GM12875 (cell line): Measurements from ENCODE around the gene SSNA1.

ENCODE experiments used
- H3K4me3 ChIP-seq: one replicate; pipeline ENCODE4 v1.5.1; 2011; ENCODE audit warnings: low read depth, low read length, control low read depth
- CTCF ChIP-seq: IDR thresholded peaks from 2 replicates; pipeline ENCODE4 v1.5.1; 2011; ENCODE audit warnings: low read depth, mild to moderate bottlenecking, control low read depth, inconsistent platforms, low read length, moderate library complexity, borderline replicate concordance; ENCODE audit not compliant: insufficient read depth

The SSNA1 gene

GRCh38 chr9:137161558-137162486 lies 26.7 kb upstream of the SSNA1 start:
- no peak for TF ChIP-seq CTCF
- H3K4me3 ChIP-seq: no peak overlapping the region

- TF ChIP-seq CTCF: no peak
- no peak overlapping the region for H3K4me3 ChIP-seq
These were observed 25.7 kb upstream of the SSNA1 start for GRCh38 chr9:137162505-137163364.

- no peak for TF ChIP-seq CTCF
These were observed 25.1 kb upstream of the SSNA1 start for GRCh38 chr9:137163365-137163715.

GRCh38 chr9:137163805-137164204 lies 24.7 kb upstream of the SSNA1 start:
- no peak overlapping the region for H3K4me3 ChIP-seq
- no peak for TF ChIP-seq CTCF

More at GRCh38 chr9:137163365-137163715, 25.1 kb upstream of the SSNA1 start:
- H3K4me3 ChIP-seq: no peak overlapping the region

- TF ChIP-seq CTCF: no peak
- H3K4me3 ChIP-seq: no peak overlapping the region
These were observed 23.9 kb upstream of the SSNA1 start for GRCh38 chr9:137164370-137165249.

GRCh38 chr9:137165250-137165836 lies 23.1 kb upstream of the SSNA1 start:
- TF ChIP-seq CTCF: no peak

More at GRCh38 chr9:137165250-137165836, 23.1 kb upstream of the SSNA1 start:
- no peak overlapping the region for H3K4me3 ChIP-seq
